ENCODE measurements around the gene PRKN. TPM values are rescaled to one million over a fixed set of nuclear protein-coding genes. Genes with fewer than 3 reads are reported as not detected.
"Not testable (repeated sequence)": the region's sequence is repeated elsewhere in the genome, so short reads cannot be mapped to it uniquely, and the experiment has no call there.

Gene PRKN
- polyA plus RNA-seq, 1 experiment = 0.71 TPM

- ChIA-PET CTCF (no interaction called here), POLR2A (no interaction called here)
- Histone ChIP-seq H3K27me3 (ENCODE audit: control insufficient read depth, insufficient read depth, low read length) (no peaks in the 10 kb centered on the region), H3K4me3 (ENCODE audit: low read depth, low read length) (no peak overlapping the region), H3K36me3 (ENCODE audit: control insufficient read depth, insufficient read depth, low read length) (no peaks in the 10 kb centered on the region)
- TF ChIP-seq, protein P1, sequence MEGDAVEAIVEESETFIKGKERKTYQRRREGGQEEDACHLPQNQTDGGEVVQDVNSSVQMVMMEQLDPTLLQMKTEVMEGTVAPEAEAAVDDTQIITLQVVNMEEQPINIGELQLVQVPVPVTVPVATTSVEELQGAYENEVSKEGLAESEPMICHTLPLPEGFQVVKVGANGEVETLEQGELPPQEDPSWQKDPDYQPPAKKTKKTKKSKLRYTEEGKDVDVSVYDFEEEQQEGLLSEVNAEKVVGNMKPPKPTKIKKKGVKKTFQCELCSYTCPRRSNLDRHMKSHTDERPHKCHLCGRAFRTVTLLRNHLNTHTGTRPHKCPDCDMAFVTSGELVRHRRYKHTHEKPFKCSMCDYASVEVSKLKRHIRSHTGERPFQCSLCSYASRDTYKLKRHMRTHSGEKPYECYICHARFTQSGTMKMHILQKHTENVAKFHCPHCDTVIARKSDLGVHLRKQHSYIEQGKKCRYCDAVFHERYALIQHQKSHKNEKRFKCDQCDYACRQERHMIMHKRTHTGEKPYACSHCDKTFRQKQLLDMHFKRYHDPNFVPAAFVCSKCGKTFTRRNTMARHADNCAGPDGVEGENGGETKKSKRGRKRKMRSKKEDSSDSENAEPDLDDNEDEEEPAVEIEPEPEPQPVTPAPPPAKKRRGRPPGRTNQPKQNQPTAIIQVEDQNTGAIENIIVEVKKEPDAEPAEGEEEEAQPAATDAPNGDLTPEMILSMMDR (IDR thresholded peaks at IDR 0.05; ENCODE audit: insufficient read depth, low read depth, low read length) = no peak
- DNase-seq (ENCODE audit: low read depth) = no peak
These were observed 861.0 kb downstream of the PRKN start for GRCh38 chr6:161866570-161866969.

GRCh38 chr6:161861061-161861460 lies 866.5 kb downstream of the PRKN start:
- not testable (repeated sequence) for DNase-seq (ENCODE audit: low read depth)

DNA sequence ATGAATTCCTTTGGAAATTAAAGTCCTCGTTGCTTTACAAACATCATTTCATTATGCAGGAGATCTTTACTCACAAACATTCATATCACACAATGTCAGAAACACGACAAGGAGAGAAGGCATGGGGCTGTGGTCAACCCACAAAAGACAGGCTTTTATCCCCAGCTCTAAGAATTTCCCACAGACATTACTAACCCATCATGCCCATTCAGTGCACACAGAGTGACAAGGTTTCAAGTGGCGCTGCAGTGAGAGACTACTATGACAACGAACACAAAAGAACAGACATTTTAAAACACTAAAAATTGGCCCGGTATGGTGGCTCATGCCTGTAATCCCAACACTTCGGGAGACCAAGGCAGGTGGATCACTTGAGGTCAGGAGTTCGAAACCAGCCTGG lies 873.9 kb downstream of the PRKN start:
- Histone ChIP-seq H3K27me3 (ENCODE audit: control insufficient read depth, insufficient read depth, low read length) (no peaks in the 10 kb centered on the region), H3K4me3 (ENCODE audit: low read depth, low read length) (no peak overlapping the region), H3K36me3 (ENCODE audit: control insufficient read depth, insufficient read depth, low read length) (no peaks in the 10 kb centered on the region)
- ChIA-PET CTCF (no interaction called here), POLR2A (no interaction called here)
- DNase-seq (ENCODE audit: low read depth) = no peak
- TF ChIP-seq, protein P1 (IDR thresholded peaks at IDR 0.05; ENCODE audit: insufficient read depth, low read depth, low read length) = no peak

More at GRCh38 chr6:161861061-161861460, 866.5 kb downstream of the PRKN start:
- H3K4me3 ChIP-seq (ENCODE audit: low read depth, low read length); H3K27me3 ChIP-seq (ENCODE audit: control insufficient read depth, insufficient read depth, low read length); CTCF ChIA-PET; POLR2A ChIA-PET; H3K36me3 ChIP-seq (ENCODE audit: control insufficient read depth, insufficient read depth, low read length): not testable (repeated sequence)

DNA sequence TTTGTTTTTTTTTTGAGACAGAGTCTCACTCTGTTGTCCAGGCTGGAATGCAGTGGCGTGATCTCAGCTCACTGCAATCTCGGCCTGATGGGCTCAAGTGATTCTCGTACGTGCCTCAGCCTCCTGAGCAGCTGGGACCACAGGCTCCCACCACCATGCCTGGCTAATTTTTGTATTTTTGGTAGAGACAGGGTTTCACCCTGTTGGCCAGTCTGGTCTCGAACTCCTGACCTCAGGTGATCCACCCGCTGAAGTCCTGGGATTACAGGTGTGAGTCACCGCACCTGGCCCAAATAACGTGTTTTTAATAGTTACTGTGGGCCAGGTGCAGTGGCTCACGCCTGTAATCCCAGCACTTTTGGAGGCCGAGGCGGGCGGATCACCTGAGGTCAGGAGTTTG lies 876.1 kb downstream of the PRKN start:
- H3K4me3 ChIP-seq (ENCODE audit: low read depth, low read length); POLR2A ChIA-PET; H3K36me3 ChIP-seq (ENCODE audit: control insufficient read depth, insufficient read depth, low read length); H3K27me3 ChIP-seq (ENCODE audit: control insufficient read depth, insufficient read depth, low read length); CTCF ChIA-PET; DNase-seq (ENCODE audit: low read depth): not testable (repeated sequence)

GRCh38 chr6:161850562-161850961 lies 877.0 kb downstream of the PRKN start:
- ChIA-PET CTCF (no interaction called here), POLR2A (no interaction called here)
- TF ChIP-seq, protein P1 (IDR thresholded peaks at IDR 0.05; ENCODE audit: insufficient read depth, low read depth, low read length) = no peak
- Histone ChIP-seq H3K27me3 (ENCODE audit: control insufficient read depth, insufficient read depth, low read length) (no peaks in the 10 kb centered on the region), H3K4me3 (ENCODE audit: low read depth, low read length) (no peak overlapping the region), H3K36me3 (ENCODE audit: control insufficient read depth, insufficient read depth, low read length) (no peaks in the 10 kb centered on the region)
- DNase-seq (ENCODE audit: low read depth) = no peak

DNA sequence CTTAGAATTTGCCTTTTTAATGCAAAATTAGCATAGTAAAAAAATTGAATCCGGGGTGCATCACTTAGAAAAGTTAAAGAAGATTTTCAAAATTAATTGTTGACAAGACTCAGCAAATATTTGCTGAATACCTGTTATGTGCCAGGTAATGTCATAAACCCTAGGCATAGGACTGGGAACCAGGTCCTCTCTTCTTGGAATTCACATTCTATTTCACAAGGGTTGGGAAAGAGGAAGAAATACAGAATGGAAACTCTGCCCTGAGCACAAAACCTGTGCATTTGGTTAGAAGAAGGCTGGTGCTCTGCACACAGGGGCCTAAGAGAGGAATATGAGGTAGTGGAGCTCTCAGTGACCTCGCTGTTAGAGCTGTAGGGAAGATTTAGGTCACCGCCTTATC lies 879.9 kb downstream of the PRKN start:
- no peaks in the 10 kb centered on the region for H3K36me3 ChIP-seq (ENCODE audit: control insufficient read depth, insufficient read depth, low read length)
- ChIA-PET CTCF (no interaction called here), POLR2A (no interaction called here)
- no peak overlapping the region for H3K4me3 ChIP-seq (ENCODE audit: low read depth, low read length)
- TF ChIP-seq, protein P1 (IDR thresholded peaks at IDR 0.05; ENCODE audit: insufficient read depth, low read depth, low read length) = no peak
- DNase-seq (ENCODE audit: low read depth) = no peak
- H3K27me3 ChIP-seq (ENCODE audit: control insufficient read depth, insufficient read depth, low read length) = no peaks in the 10 kb centered on the region
